ENCODE data around the gene TBCEL.

The TBCEL gene

GRCh38 chr11:121119440-121119839, 95.5 kb downstream of the TBCEL start:
- Histone ChIP-seq H3K79me2 (ENCODE audit: insufficient read depth, low read length) (no peaks in the 10 kb centered on the region), H2AFZ (ENCODE audit: low read depth, low read length, severe bottlenecking) (no peak overlapping the region), H3K9me3 (ENCODE audit: insufficient read depth, low read length) (no peaks in the 10 kb centered on the region), H3K27me3 (ENCODE audit: low read length) (no peaks in the 10 kb centered on the region), H3F3A (ENCODE audit: insufficient read depth) (no peaks in the 10 kb centered on the region), H3K27ac (ENCODE audit: low read depth, low read length) (no peak overlapping the region), H4K20me1 (ENCODE audit: low read depth, low read length) (no peaks in the 10 kb centered on the region), H3K9me2 (replicated peaks; ENCODE audit: insufficient read depth, low read length) (no peaks in the 10 kb centered on the region), H3K4me3 (ENCODE audit: insufficient read depth, low read length, poor library complexity, severe bottlenecking) (no peak overlapping the region), H3K4me2 (ENCODE audit: low read depth, low read length, poor library complexity, severe bottlenecking) (no peak overlapping the region), H3K9ac (ENCODE audit: low read length) (no peak overlapping the region), H3K36me3 (ENCODE audit: low read length) (no peaks in the 10 kb centered on the region)
- no peak for TF ChIP-seq EZH2phosphoT487 (conservative IDR thresholded peaks at IDR 0.05; ENCODE audit: low read length)
- no peak for TF ChIP-seq CTCF (IDR thresholded peaks at IDR 0.05; ENCODE audit: insufficient read depth, low read length, poor library complexity, severe bottlenecking)

GRCh38 chr11:121122328-121122727, 98.4 kb downstream of the TBCEL start:
- Histone ChIP-seq H3K9me2 (replicated peaks; ENCODE audit: insufficient read depth, low read length) (no peaks in the 10 kb centered on the region), H3K9ac (ENCODE audit: low read length) (no peak overlapping the region), H3K9me3 (ENCODE audit: insufficient read depth, low read length) (no peaks in the 10 kb centered on the region), H3K36me3 (ENCODE audit: low read length) (no peaks in the 10 kb centered on the region), H3F3A (ENCODE audit: insufficient read depth) (no peaks in the 10 kb centered on the region), H3K4me2 (ENCODE audit: low read depth, low read length, poor library complexity, severe bottlenecking) (no peak overlapping the region), H3K27me3 (ENCODE audit: low read length) (no peaks in the 10 kb centered on the region), H3K79me2 (ENCODE audit: insufficient read depth, low read length) (no peaks in the 10 kb centered on the region), H4K20me1 (ENCODE audit: low read depth, low read length) (no peaks in the 10 kb centered on the region), H3K4me3 (ENCODE audit: insufficient read depth, low read length, poor library complexity, severe bottlenecking) (no peak overlapping the region), H3K27ac (ENCODE audit: low read depth, low read length) (no peak overlapping the region), H2AFZ (ENCODE audit: low read depth, low read length, severe bottlenecking) (no peak overlapping the region)
- TF ChIP-seq CTCF (IDR thresholded peaks at IDR 0.05; ENCODE audit: insufficient read depth, low read length, poor library complexity, severe bottlenecking) (no peak), EZH2phosphoT487 (conservative IDR thresholded peaks at IDR 0.05; ENCODE audit: low read length) (no peak)

GRCh38 chr11:121123496-121124069, 99.7 kb downstream of the TBCEL start:
- Histone ChIP-seq H3F3A (ENCODE audit: insufficient read depth) (no peaks in the 10 kb centered on the region), H3K79me2 (ENCODE audit: insufficient read depth, low read length) (no peaks in the 10 kb centered on the region), H3K36me3 (ENCODE audit: low read length) (no peaks in the 10 kb centered on the region)

More at GRCh38 chr11:121123496-121124069, 99.7 kb downstream of the TBCEL start:
- Histone ChIP-seq H3K4me3 (ENCODE audit: insufficient read depth, low read length, poor library complexity, severe bottlenecking) (no peak overlapping the region), H2AFZ (ENCODE audit: low read depth, low read length, severe bottlenecking) (no peak overlapping the region), H3K9me3 (ENCODE audit: insufficient read depth, low read length) (no peaks in the 10 kb centered on the region), H3K27ac (ENCODE audit: low read depth, low read length) (no peak overlapping the region), H4K20me1 (ENCODE audit: low read depth, low read length) (no peaks in the 10 kb centered on the region), H3K4me2 (ENCODE audit: low read depth, low read length, poor library complexity, severe bottlenecking) (no peak overlapping the region), H3K9me2 (replicated peaks; ENCODE audit: insufficient read depth, low read length) (no peaks in the 10 kb centered on the region), H3K27me3 (ENCODE audit: low read length) (no peaks in the 10 kb centered on the region), H3K9ac (ENCODE audit: low read length) (no peak overlapping the region)
- TF ChIP-seq EZH2phosphoT487 (conservative IDR thresholded peaks at IDR 0.05; ENCODE audit: low read length) (no peak), CTCF (IDR thresholded peaks at IDR 0.05; ENCODE audit: insufficient read depth, low read length, poor library complexity, severe bottlenecking) (no peak)

Measured in SU-DHL-6 (cell line).